NCI-H345 treated with DMSO at 0.1 percent for 48 hours (cell line): ENCODE measurements around the gene FAM163A.
A peak's percentile ranks its signal among the peaks of the same experiment; 100 is the strongest.

Experiments
- DNase-seq: peaks from one replicate; lab custom pipeline; 2025; ENCODE audit not compliant: unreplicated experiment; lab: John Stamatoyannopoulos, UW

Gene FAM163A

DNA sequence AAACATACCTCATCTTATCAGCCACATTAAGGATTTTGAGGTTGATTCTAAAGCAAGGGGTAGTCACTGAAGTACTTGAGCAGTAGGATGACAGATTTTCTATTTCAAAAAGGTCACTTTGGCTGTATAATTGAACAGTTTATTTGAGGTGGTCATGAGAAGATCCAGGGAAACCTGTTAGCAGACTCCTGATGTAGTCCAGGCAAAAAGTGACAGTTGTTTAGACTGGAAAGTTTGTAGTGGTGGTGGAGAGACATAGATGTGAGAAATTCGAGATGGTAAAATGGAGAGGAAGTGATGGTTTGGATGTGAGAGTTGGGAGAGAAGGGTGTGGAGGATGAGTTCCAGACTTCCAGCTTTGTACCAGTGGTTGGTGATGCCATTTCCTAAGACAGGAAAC lies 7.5 kb downstream of the FAM163A start:
- no peak for DNase-seq

GRCh38 chr1:179753061-179753460 lies 10.0 kb downstream of the FAM163A start:
- DNase-seq, result no peak

GRCh38 chr1:179754041-179754624 lies 11.0 kb downstream of the FAM163A start:
- no peak for DNase-seq

- no peak for DNase-seq
Measured at GRCh38 chr1:179757933-179758332, 14.8 kb downstream of the FAM163A start.

- no peak for DNase-seq
Measured at GRCh38 chr1:179760521-179760920, 17.4 kb downstream of the FAM163A start.

GRCh38 chr1:179761296-179761695 lies 18.2 kb downstream of the FAM163A start:
- no peak for DNase-seq

GRCh38 chr1:179761846-179762640 lies 19.0 kb downstream of the FAM163A start:
- no peak for DNase-seq

GRCh38 chr1:179767177-179767581 lies 24.1 kb downstream of the FAM163A start:
- DNase-seq, result no peak

DNA sequence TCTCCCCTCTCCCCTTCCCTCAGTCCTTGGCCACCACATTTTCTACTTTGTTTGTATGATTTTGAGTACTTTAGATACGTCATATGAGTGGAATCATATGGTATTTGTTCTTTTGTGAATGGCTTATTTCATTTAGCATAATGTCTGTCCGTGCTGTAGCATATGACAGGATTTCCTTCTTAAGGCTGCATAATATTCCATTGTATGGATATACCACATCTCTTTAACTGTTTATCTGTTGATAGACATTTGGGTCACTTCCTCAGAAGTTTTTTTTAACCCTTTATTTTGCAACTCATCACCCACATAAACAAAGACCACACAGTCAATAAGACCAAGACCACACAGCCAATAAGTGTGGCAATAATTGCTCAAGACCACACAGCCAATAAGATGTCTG lies 24.9 kb downstream of the FAM163A start:
- DNase-seq, result no peak

GRCh38 chr1:179770887-179771502 lies 27.9 kb downstream of the FAM163A start:
- no peak for DNase-seq

DNA sequence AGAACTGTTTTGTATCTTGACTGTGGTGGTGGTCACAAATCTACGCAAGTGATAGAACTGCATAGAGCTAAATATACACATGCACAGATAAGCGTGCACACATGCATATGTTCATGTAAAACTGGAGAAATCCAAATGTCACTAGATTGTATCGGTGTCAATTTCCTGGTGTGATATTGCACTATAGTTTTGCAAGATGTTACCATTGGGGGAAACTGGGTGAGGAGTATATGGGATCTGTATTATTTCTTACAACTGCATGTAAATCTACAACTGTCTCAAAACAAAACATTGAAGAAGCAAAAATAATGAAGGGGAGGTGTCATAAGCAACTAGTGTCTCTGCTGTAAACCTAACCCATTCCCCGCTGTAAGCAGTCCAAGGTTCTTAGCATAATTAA lies 30.2 kb downstream of the FAM163A start:
- DNase-seq, result no peak

- DNase-seq, result no peak
Measured at GRCh38 chr1:179774000-179774399, 30.9 kb downstream of the FAM163A start.

DNA sequence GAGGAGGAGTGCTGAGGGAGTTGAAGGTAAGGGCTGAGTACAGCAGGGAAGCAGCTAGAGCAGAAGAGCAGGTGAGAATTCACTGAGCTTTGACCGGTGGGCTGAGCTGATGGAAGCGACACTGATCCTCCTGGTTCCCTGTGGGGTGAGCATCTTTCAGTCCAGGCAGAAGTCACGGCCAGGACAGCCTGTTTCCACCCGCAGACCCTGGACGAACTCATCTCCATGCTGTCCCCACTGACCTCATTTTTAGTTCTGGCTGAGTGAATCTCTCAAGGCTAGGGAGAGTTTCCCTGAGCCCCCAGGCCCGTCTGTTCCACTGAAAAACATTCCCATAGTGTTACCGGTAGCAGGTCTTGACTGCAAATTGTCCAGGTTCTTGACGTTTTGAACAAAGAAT lies 31.5 kb downstream of the FAM163A start:
- DNase-seq, result no peak

DNA sequence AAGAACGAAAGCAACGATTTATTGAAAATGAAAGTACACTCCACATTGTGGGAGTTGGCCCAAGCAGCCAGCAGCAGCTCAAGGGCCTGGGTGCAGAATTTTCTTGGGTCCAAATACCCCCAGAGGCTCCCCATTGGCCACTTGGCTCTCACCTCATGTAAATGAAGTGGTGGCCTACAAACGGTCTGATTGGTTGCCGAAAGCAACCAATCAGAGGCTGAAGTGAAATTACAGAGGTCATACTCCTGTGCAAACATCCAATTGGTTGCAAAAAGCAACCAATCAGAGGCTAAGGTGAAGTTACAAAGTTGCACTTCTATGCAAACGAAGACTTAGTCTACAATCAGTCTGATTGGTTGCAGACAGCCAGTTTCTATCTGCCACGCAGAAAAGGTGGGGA lies 31.9 kb downstream of the FAM163A start:
- no peak for DNase-seq

DNA sequence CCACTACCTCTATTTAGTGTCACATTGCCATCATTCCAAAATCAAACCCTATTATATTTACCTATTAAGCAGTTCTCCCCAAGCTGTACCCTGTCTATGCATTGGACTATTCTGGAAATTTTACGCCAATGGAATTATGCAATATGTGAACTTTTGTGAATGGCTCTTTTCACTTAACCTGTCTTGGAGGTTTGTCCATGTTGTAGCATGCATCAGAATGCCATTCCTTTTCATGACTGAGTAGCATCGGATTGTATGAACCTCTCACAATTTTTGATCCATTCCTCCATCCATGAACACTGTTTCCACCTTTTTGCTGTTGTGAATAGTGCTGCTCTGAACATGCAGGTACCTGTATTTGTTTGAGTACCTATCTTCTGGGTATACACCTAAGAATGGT lies 33.7 kb downstream of the FAM163A start:
- DNase-seq, result no peak

DNA sequence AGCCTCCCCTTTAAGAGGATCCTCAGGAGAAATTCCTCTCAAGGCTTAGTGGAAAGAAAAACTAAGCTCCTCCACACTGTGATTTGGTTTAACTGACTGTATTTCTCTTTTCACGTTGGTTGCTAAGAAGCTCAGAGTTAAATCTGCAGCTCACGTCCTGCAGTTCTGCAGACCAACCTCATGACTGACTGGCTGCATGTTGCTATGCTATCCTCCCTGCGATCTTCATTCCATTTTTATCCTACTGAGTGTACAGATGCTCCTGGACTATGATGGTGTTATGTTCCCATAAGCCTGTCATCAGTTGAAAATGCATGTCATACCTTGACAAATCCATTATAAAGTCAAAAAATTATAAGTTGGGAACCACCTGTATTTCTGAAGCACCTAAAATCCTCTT lies 34.6 kb downstream of the FAM163A start:
- DNase-seq, result no peak

- DNase-seq, result no peak
Measured at GRCh38 chr1:179779645-179780272, 36.7 kb downstream of the FAM163A start.

GRCh38 chr1:179781962-179782361 lies 38.9 kb downstream of the FAM163A start:
- DNase-seq, result no peak

GRCh38 chr1:179785031-179785431 lies 41.9 kb downstream of the FAM163A start:
- no peak for DNase-seq

DNA sequence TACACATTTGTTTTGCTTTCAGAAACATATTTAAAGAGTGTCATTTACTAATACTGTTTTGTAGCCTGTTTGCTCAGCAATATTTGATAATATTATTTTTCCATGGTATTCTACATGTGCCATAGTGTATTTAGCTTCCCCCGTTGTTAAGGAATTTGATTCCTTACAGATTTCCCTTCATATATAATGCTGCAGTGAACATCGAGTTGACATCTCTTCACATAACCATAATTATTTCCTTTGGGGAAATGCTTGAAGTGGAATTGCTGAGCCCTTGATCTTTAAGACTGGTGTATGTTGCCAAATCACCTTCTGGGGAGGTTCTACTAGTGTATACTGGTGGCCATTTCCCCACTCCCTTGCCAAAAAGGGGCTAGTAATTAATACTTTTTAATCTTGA lies 42.6 kb downstream of the FAM163A start:
- no peak for DNase-seq

DNA sequence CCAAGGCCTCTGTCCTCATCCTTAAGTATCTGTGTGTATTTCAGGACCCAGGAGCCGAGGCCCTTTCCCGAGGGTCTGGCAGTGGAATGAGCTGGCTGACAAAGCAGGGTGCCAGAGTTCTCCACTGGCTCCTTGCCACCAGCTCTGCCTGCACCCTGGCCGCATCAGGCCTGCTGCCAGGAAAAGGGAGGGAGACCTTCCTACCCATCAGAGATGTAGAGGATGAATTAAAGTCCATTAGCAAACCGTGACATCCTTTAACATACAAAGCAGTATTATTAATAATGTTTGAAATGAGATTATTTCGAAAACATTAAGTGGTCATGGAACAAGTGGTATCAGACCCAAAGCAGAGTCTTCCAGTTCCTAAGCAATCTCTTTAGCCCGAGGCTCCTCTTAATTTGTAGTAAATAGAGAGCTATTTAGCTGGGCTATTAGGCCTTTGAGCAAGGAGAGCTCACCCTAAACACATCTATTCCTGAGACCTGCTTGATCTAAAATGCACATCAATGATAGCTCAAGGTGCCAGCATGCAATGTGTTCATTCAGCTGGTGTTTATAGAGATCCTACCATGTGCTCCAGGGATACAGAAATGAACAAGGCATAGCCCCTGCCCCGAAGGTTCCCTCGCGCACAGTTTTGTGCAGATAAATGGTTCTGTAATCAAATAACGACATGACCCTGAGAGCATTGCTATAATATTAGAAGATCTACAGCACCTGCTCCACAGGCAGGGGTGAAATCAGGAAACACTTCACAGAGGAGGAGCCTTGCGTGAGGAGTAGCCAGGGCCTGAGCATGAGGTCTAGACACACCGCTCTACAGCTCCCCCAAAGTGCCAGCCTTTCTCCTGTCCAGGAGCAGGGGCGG lies 44.0 kb downstream of the FAM163A start:
- peak; percentile 31 for DNase-seq
